ENCODE measurements around the gene PLOD3. TPM values are rescaled to one million over a fixed set of nuclear protein-coding genes. Genes with fewer than 3 reads are reported as not detected.

The PLOD3 gene
- total RNA-seq, 2 donors from 2014 or later, result 23.9 to 56.0 TPM

GRCh38 chr7:101245147-101245668 is 27.8 kb upstream of the PLOD3 start:
- ATAC-seq, result no peak
- Histone ChIP-seq H3K4me3 (peak overlapping the region; percentile 59 to 90), H3K27ac (peak overlapping the region; percentile 91 to 95 (median 94)), H3K27me3 (no peaks in the 10 kb centered on the region), H3K36me3 (replicated peaks in 1 of 2; ENCODE audit: insufficient read depth in 1 of 2, low read depth in 2 of 2) (no peaks in the 10 kb centered on the region), H3K4me1 (peaks cover 34% of the 10 kb centered on the region), H3K9me3 (no peaks in the 10 kb centered on the region)
- DNase-seq, result no peak
- intact Hi-C loops (cut with DNase I), result no loop called here
- TF ChIP-seq, protein P1, sequence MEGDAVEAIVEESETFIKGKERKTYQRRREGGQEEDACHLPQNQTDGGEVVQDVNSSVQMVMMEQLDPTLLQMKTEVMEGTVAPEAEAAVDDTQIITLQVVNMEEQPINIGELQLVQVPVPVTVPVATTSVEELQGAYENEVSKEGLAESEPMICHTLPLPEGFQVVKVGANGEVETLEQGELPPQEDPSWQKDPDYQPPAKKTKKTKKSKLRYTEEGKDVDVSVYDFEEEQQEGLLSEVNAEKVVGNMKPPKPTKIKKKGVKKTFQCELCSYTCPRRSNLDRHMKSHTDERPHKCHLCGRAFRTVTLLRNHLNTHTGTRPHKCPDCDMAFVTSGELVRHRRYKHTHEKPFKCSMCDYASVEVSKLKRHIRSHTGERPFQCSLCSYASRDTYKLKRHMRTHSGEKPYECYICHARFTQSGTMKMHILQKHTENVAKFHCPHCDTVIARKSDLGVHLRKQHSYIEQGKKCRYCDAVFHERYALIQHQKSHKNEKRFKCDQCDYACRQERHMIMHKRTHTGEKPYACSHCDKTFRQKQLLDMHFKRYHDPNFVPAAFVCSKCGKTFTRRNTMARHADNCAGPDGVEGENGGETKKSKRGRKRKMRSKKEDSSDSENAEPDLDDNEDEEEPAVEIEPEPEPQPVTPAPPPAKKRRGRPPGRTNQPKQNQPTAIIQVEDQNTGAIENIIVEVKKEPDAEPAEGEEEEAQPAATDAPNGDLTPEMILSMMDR (IDR thresholded peaks at IDR 0.05), result no peak
- TF ChIP-seq POLR2A (IDR thresholded peaks at IDR 0.05), result peak in 2 of 3 donors; percentile 2 to 41
- WGBS, 2 donors, result 29 to 91% methylated on average over 7 to 32 of the region's 32 CpGs

- H3K4me1 ChIP-seq, result peaks cover 33% of the 10 kb centered on the region
- no peaks in the 10 kb centered on the region for H3K27me3 ChIP-seq
- peak within 1 kb of the TSS; percentile 59 to 90 for H3K4me3 ChIP-seq
- no peaks in the 10 kb centered on the region for H3K36me3 ChIP-seq (replicated peaks in 1 of 2; ENCODE audit: insufficient read depth in 1 of 2, low read depth in 2 of 2)
- peak; percentile 32 to 89 (median 85) for TF ChIP-seq POLR2A (IDR thresholded peaks at IDR 0.05)
- TF ChIP-seq, protein P1 (IDR thresholded peaks at IDR 0.05), result peak; percentile 86 to 95 (median 91)
- intact Hi-C loops (cut with DNase I), result no loop called here
- WGBS, 2 donors, result 0% methylated on average over 41 of the region's 45 CpGs; no CpG with 5 or more reads in 1 of the 2 donors
- DNase-seq (peak; percentile 95 to 97 (median 96)), ATAC-seq (peak; percentile 95)
- peak within 1 kb of the TSS; percentile 91 to 95 (median 94) for H3K27ac ChIP-seq
- no peaks in the 10 kb centered on the region for H3K9me3 ChIP-seq
These were observed 27.2 kb upstream of the PLOD3 start, which contains the start of gene FIS1 for GRCh38 chr7:101244375-101245146. Gene FIS1, minus strand, starts transcription at chr7:101245081. Its CDS starts 77 bp downstream, at chr7:101245004.

DNA sequence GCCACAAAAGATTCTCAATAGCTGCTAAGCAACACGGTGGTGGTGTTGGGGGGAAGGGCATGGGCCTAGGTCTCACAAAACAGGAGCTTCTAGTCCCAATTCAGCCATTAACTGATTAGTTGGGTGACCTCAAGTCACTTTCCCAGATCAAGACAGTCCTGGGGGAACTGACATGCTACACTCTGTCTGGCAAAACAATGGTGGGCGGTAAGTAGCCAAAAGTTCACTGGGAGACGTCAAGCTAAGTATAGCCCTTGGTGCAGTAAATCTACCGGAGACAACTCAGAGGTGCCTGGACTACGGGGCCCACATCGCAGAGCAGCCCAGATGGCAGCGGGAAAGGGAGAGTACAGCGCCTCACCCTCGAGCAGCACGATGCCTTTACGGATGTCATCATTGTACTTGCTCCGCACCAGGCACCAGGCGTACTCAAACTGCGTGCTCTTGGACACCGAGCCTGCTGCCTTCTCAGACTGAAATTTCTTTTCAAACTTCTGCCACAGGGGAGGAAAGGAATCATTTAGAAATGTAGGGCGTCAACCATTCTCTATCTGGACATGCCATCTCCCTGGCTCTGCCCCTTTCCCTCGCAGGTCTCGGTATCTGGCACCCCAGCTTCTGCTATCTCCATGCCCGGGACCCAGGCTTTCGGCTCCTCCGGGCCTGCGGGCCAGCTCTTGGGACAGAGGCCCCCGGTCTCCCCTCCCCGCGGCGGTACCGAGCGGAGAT is 26.4 kb upstream of the PLOD3 start:
- no peak for TF ChIP-seq POLR2A (IDR thresholded peaks at IDR 0.05)
- TF ChIP-seq, protein P1 (IDR thresholded peaks at IDR 0.05), result no peak
- Histone ChIP-seq H3K4me1 (peaks cover 40% of the 10 kb centered on the region), H3K36me3 (replicated peaks in 1 of 2; ENCODE audit: insufficient read depth in 1 of 2, low read depth in 2 of 2) (no peaks in the 10 kb centered on the region), H3K27ac (peak overlapping the region; percentile 91 to 95 (median 94)), H3K9me3 (no peaks in the 10 kb centered on the region), H3K27me3 (no peaks in the 10 kb centered on the region), H3K4me3 (peak overlapping the region; percentile 59 to 90)
- ATAC-seq, result no peak
- peak in 1 of 4 donors; percentile 30 for DNase-seq
- WGBS, 2 donors, result 15 to 30% methylated on average over 15 to 28 of the region's 28 CpGs
- intact Hi-C loops (cut with DNase I), result no loop called here

DNA sequence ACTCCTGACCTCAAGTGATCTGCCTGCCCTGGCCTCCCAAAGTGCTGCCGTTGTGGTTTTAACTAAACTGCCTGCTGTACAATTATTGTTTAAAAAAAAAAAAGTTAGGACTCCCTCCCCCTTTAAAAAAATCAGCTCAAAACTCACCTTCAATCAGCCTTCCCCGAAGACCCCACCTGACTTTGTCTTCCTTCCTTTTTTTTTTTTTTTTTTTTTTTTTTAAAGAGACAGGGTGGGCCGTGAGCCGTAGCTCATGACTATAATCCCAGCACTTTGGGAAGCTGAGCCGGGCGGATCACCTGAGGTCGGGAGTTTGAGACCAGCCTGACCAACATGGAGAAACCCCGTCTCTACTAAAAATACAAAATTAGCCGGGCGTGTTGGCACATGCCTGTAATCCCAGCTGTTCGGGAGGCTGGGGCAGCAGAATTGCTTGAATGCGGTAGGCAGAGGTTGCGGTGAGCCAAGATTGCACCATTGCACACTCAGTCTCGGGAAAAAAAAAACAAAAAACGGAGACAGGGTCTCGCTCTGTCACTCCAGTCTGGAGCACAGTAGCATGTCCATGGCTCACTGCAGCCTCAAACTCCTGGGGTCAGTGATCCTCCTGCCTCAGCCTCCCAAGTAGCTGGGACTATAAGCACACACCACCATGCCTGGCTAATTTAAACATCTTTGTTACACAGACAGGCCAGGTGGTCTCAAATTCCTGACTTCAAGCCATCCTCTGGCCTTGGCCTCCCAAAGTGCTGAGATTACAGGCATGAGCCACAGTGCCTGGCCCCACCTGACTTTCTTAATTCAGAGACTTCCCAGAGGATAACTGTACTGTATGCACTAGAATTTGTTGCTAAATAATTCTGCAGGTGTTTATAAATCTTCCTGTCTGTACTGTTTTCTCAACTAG is 24.3 kb upstream of the PLOD3 start:
- peaks cover 60% of the 10 kb centered on the region for H3K4me1 ChIP-seq
- no peak overlapping the region for H3K4me3 ChIP-seq
- no peaks in the 10 kb centered on the region for H3K27me3 ChIP-seq
- H3K27ac ChIP-seq, result no peak overlapping the region
- no peak for ATAC-seq
- DNase-seq, result no peak
- TF ChIP-seq POLR2A (IDR thresholded peaks at IDR 0.05), result no peak
- TF ChIP-seq, protein P1 (IDR thresholded peaks at IDR 0.05), result no peak
- H3K9me3 ChIP-seq, result no peaks in the 10 kb centered on the region
- intact Hi-C loops (cut with DNase I), result no loop called here
- 78 to 84% methylated on average over 16 of the region's 16 CpGs for WGBS, 2 donors
- H3K36me3 ChIP-seq (replicated peaks in 1 of 2; ENCODE audit: insufficient read depth in 1 of 2, low read depth in 2 of 2), result peaks cover 0 to 1% of the 10 kb centered on the region in 2 donors
